HepG2 (cell line): ENCODE measurements around the gene CCM2L. TPM values are rescaled to one million over a fixed set of nuclear protein-coding genes. Genes with fewer than 3 reads are reported as not detected.

Experiments used
- ZNF790 ChIP-seq: sonication (generic); formaldehyde crosslinking; IDR thresholded peaks from 2 replicates; pipeline ENCODE4 v1.8.0; 2022; ENCODE audit warnings: missing genetic modification reagents, mild to moderate bottlenecking, borderline replicate concordance
- polyA plus RNA-seq, 8 experiments: library from polyadenylated mRNA; depleted of rRNA in 3 of 8; stranded (reverse) in 7 of 8; unstranded in 1 of 8; fragments of >200 nt; fragmentation: Illumina TruSeq in 4 of 8; extraction: Trizol in 4 of 8; gene quantifications; 2 replicates each; pipeline versions ENCODE4 v1.2.1 to v1.2.3, GENCODE V29; 2011 to 2016; ENCODE audit warnings: low read depth in 4 of 8, missing spikeins in 1 of 8, mixed read lengths in 1 of 8; ENCODE audit not compliant: insufficient read depth in 1 of 8
- total RNA-seq, 5 experiments: library from RNA; depleted of rRNA; stranded (reverse); fragments of >200 nt; fragmentation: Illumina TruSeq; extraction: Trizol; gene quantifications; 2 replicates each; pipeline ENCODE4 v1.2.3, GENCODE V29; 2016; ENCODE audit warnings: low read depth in 1 of 5
- TF ChIP-seq, protein P1 (sequence below), 2 experiments: fragments of 450-650 bp in 1 of 2; sonication (generic) in 1 of 2; formaldehyde crosslinking in 1 of 2; IDR thresholded peaks; 2 replicates each; pipeline versions ENCODE4 v1.6.1 to v1.8.0; 2016 to 2022; ENCODE audit warnings: antibody characterized with exemption in 1 of 2, mild to moderate bottlenecking in 1 of 2, missing genetic modification reagents in 1 of 2

The CCM2L gene
- total and polyA plus RNA-seq, 2 of the 13 experiments (the other 11 are each of a cell fraction or from before 2014, with no cell fraction given): 0.15 TPM; not detected in 1

DNA sequence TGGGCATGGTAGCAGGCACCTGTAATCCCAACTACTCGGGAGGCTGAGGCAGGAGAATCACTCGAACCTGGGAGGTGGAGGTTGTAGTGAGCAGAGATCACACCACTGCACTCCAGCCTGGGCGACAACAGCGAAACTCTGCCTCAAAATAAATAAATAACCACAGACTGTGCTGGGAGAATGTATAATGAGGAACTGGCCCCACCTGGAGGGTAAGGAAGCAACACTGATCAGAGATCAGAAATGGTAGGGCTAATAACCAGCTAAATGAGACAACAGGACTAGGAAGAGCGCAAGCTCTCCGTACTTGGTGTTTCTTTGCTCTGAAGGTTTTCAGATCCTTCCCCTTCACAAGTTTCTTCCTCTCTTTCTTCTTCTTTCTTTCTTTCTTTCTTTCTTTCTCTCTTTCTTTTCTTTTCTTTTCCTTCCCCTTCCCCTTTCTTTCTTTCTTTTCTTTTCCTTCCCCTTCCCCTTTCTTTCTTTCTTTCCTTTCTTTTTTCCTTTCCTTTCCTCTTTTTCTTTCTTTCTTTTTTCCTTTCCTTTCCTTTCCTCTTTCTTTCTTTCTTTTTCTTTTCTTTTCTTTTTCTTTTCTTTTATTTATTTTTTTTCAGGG is 14.6 kb downstream of the CCM2L start (continued):
- TF ChIP-seq, protein P1, sequence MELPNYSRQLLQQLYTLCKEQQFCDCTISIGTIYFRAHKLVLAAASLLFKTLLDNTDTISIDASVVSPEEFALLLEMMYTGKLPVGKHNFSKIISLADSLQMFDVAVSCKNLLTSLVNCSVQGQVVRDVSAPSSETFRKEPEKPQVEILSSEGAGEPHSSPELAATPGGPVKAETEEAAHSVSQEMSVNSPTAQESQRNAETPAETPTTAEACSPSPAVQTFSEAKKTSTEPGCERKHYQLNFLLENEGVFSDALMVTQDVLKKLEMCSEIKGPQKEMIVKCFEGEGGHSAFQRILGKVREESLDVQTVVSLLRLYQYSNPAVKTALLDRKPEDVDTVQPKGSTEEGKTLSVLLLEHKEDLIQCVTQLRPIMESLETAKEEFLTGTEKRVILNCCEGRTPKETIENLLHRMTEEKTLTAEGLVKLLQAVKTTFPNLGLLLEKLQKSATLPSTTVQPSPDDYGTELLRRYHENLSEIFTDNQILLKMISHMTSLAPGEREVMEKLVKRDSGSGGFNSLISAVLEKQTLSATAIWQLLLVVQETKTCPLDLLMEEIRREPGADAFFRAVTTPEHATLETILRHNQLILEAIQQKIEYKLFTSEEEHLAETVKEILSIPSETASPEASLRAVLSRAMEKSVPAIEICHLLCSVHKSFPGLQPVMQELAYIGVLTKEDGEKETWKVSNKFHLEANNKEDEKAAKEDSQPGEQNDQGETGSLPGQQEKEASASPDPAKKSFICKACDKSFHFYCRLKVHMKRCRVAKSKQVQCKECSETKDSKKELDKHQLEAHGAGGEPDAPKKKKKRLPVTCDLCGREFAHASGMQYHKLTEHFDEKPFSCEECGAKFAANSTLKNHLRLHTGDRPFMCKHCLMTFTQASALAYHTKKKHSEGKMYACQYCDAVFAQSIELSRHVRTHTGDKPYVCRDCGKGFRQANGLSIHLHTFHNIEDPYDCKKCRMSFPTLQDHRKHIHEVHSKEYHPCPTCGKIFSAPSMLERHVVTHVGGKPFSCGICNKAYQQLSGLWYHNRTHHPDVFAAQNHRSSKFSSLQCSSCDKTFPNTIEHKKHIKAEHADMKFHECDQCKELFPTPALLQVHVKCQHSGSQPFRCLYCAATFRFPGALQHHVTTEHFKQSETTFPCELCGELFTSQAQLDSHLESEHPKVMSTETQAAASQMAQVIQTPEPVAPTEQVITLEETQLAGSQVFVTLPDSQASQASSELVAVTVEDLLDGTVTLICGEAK (IDR thresholded peaks at IDR 0.05): 0 out of 2 replicates have a peak, but pooled peaks have one; percentile 19
- TF ChIP-seq, protein P1 (CRISPR knock-in tag; IDR thresholded peaks at IDR 0.05): no peak
- TF ChIP-seq ZNF790: no peak
